H9 (cell line): ENCODE data around the gene DYNLRB2. TPM values are rescaled to one million over a fixed set of nuclear protein-coding genes. Genes with fewer than 3 reads are reported as not detected.

Experiments used
- DNase-seq: peaks from one replicate; pipeline ENCODE4 v3.0.0-alpha.2; 2017
- H2AFZ ChIP-seq: one replicate; pipeline ENCODE4 v1.6.1; 2013; ENCODE audit warnings: mild to moderate bottlenecking, low read length, control low read depth, moderate library complexity
- H2AK5ac ChIP-seq: 2 replicates; pipeline ENCODE4 v1.6.1; 2013; ENCODE audit warnings: low read length, control low read depth, mixed read lengths; ENCODE audit not compliant: insufficient read length
- H2BK120ac ChIP-seq: one replicate; pipeline ENCODE4 v1.6.1; 2013; ENCODE audit warnings: low read depth, mild to moderate bottlenecking, low read length, control low read depth, inconsistent platforms; ENCODE audit not compliant: poor library complexity, severe bottlenecking
- H2BK12ac ChIP-seq: 2 replicates; pipeline ENCODE4 v1.6.1; 2013; ENCODE audit warnings: low read length, control low read depth, mixed read lengths, low read depth; ENCODE audit not compliant: insufficient read length
- H2BK15ac ChIP-seq: 2 replicates; pipeline ENCODE4 v1.6.1; 2013; ENCODE audit warnings: low read depth, low read length, control low read depth
- H2BK20ac ChIP-seq: one replicate; pipeline ENCODE4 v1.6.1; 2013; ENCODE audit warnings: low read depth, mild to moderate bottlenecking, low read length, control low read depth, inconsistent platforms; ENCODE audit not compliant: poor library complexity, severe bottlenecking
- H2BK5ac ChIP-seq: 2 replicates; pipeline ENCODE4 v1.6.1; 2013; ENCODE audit warnings: low read length, control low read depth, mixed read lengths; ENCODE audit not compliant: insufficient read length
- H3K14ac ChIP-seq: 2 replicates; pipeline ENCODE4 v1.6.1; 2013; ENCODE audit warnings: low read length, control low read depth; ENCODE audit not compliant: insufficient read depth
- H3K18ac ChIP-seq: 2 replicates; pipeline ENCODE4 v1.6.1; 2013; ENCODE audit warnings: low read depth, mild to moderate bottlenecking, mixed read lengths, low read length, control low read depth; ENCODE audit not compliant: insufficient read length
- H3K23ac ChIP-seq: 2 replicates; pipeline ENCODE4 v1.6.1; 2013; ENCODE audit warnings: low read length, control low read depth, mixed read lengths, low read depth; ENCODE audit not compliant: insufficient read length
- H3K23me2 ChIP-seq: 2 replicates; pipeline ENCODE4 v1.6.1; 2013; ENCODE audit warnings: low read depth, mild to moderate bottlenecking, mixed read lengths, low read length, control low read depth; ENCODE audit not compliant: insufficient read length, poor library complexity, severe bottlenecking
- H3K27ac ChIP-seq: 2 replicates; pipeline ENCODE4 v1.5.1; 2013; ENCODE audit warnings: low read length, control low read depth, mixed read lengths, low read depth; ENCODE audit not compliant: insufficient read length
- H3K27me3 ChIP-seq: 2 replicates; pipeline ENCODE4 v1.6.1; 2013; ENCODE audit warnings: low read length, control low read depth, inconsistent platforms; ENCODE audit not compliant: insufficient read depth
- H3K4ac ChIP-seq: 2 replicates; pipeline ENCODE4 v1.6.1; 2013; ENCODE audit warnings: low read depth, mild to moderate bottlenecking, control low read depth, inconsistent platforms, low read length, moderate library complexity
- H3K4me1 ChIP-seq: 2 replicates; pipeline ENCODE4 v1.6.1; 2013; ENCODE audit warnings: low read length, control low read depth, inconsistent platforms; ENCODE audit not compliant: insufficient read depth
- H3K4me2 ChIP-seq: 2 replicates; pipeline ENCODE4 v1.6.1; 2013; ENCODE audit warnings: low read length, control low read depth, mixed read lengths; ENCODE audit not compliant: insufficient read length, insufficient read depth
- H3K56ac ChIP-seq: 2 replicates; pipeline ENCODE4 v1.6.1; 2013; ENCODE audit warnings: low read depth, mild to moderate bottlenecking, mixed read lengths, low read length, control low read depth; ENCODE audit not compliant: insufficient read length
- H3K79me1 ChIP-seq: 2 replicates; pipeline ENCODE4 v1.6.1; 2013; ENCODE audit warnings: low read depth, mild to moderate bottlenecking, moderate library complexity, low read length, control low read depth, inconsistent platforms; ENCODE audit not compliant: insufficient read depth, poor library complexity, severe bottlenecking
- H3K79me2 ChIP-seq: 2 replicates; pipeline ENCODE4 v1.6.1; 2013; ENCODE audit warnings: low read length, control low read depth, inconsistent platforms; ENCODE audit not compliant: insufficient read depth
- H3K9ac ChIP-seq: 2 replicates; pipeline ENCODE4 v1.6.1; 2013; ENCODE audit warnings: low read length, control low read depth, mixed read lengths; ENCODE audit not compliant: insufficient read length; ENCODE audit errors: extremely low read depth
- H3K9me3 ChIP-seq: one replicate; pipeline ENCODE4 v1.6.1; 2013; ENCODE audit warnings: low read depth, low read length, inconsistent platforms; ENCODE audit not compliant: control insufficient read depth
- H3T11ph ChIP-seq: one replicate; pipeline ENCODE4 v1.6.1; 2013; ENCODE audit warnings: mild to moderate bottlenecking, low read length, control low read depth, inconsistent platforms
- H4K20me1 ChIP-seq: one replicate; pipeline ENCODE4 v1.6.1; 2013; ENCODE audit not compliant: control insufficient read depth, insufficient read length, insufficient read depth
- H4K5ac ChIP-seq: 2 replicates; pipeline ENCODE4 v1.6.1; 2013; ENCODE audit warnings: low read depth, mild to moderate bottlenecking, mixed read lengths, low read length, control low read depth; ENCODE audit not compliant: insufficient read length
- H4K8ac ChIP-seq: replicated peaks from 2 replicates; pipeline ENCODE4 v1.6.1; 2013; ENCODE audit warnings: low read length, control low read depth, mixed read lengths, low read depth; ENCODE audit not compliant: insufficient read length
- H4K91ac ChIP-seq: 2 replicates; pipeline ENCODE4 v1.6.1; 2013; ENCODE audit warnings: low read depth, mild to moderate bottlenecking, moderate library complexity, mixed read lengths, low read length, control low read depth; ENCODE audit not compliant: insufficient read length
- H3K27ac Mint-ChIP-seq, 3 experiments: 2 replicates in 2 of 3; 3 replicates in 1 of 3; pipeline ENCODE4 v1.8.0; 2020 to 2021; ENCODE audit warnings: mixed read lengths in 3 of 3, mild to moderate bottlenecking in 1 of 3, moderate library complexity in 1 of 3
- H3K27me3 Mint-ChIP-seq: 2 replicates; pipeline ENCODE4 v1.8.0; 2021; ENCODE audit warnings: low read depth, mild to moderate bottlenecking, moderate library complexity, mixed read lengths
- H3K36me3 Mint-ChIP-seq, 3 experiments: 2 replicates in 2 of 3; 3 replicates in 1 of 3; pipeline ENCODE4 v1.8.0; 2020 to 2021; ENCODE audit warnings: low read depth in 3 of 3, mixed read lengths in 3 of 3; ENCODE audit not compliant: insufficient read depth in 1 of 3
- H3K4me1 Mint-ChIP-seq, 2 experiments: 2 replicates each; pipeline ENCODE4 v1.8.0; 2020; ENCODE audit warnings: mixed read lengths in 2 of 2
- H3K4me3 Mint-ChIP-seq, 2 experiments: 2 replicates in 1 of 2; 3 replicates in 1 of 2; pipeline ENCODE4 v1.8.0; 2020 to 2021; ENCODE audit warnings: mild to moderate bottlenecking in 2 of 2, mixed read lengths in 2 of 2, moderate library complexity in 1 of 2
- H3K9me3 Mint-ChIP-seq, 2 experiments: 2 replicates in 1 of 2; 3 replicates in 1 of 2; pipeline ENCODE4 v1.8.0; 2020; ENCODE audit warnings: mild to moderate bottlenecking in 2 of 2, mixed read lengths in 2 of 2, moderate library complexity in 1 of 2
- CTCF ChIP-seq: fragments of 200-600 bp; sonication (generic); conservative IDR thresholded peaks from 3 replicates; pipeline ENCODE4 v1.8.0; 2021; ENCODE audit warnings: antibody characterized with exemption, mild to moderate bottlenecking
- WGBS: extraction: QIAGEN DNeasy Blood & Tissue Kit; methylation state at CpG from one replicate; pipeline ENCODE4 v1.1.7; 2013; ENCODE audit warnings: missing lambda C conversion rate, low lambda C conversion rate, mixed read lengths; ENCODE audit not compliant: insufficient read length; ENCODE audit errors: extremely low coverage; 5-methylcytosine and 5-hydroxymethylcytosine counted together
- total RNA-seq: library from RNA; stranded (reverse); gene quantifications from 2 replicates; pipeline ENCODE4 v1.2.1, GENCODE V29; 2021

DYNLRB2 gene
- total RNA-seq, 1 experiment from 2014 or later = not detected

DNA sequence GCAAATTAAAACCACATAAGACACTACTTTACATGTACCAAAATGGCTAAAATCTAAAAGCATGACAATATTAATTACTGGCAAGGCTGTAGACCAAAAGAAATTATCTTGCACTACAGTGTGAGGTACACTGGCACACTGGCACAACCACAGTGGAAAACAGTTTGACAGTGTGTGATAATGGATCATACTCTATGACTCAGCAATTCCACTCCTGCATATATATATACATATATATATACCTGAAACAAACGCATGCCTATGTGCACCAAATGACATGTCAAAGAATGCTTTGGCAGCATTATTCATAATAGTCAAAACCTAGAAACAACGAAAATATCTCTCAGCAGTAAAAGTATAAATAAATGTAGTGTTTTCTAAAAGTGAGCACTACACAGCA, 4.6 kb upstream of the DYNLRB2 start:
- Histone ChIP-seq H4K8ac (no peak overlapping the region), H3K4me2 (no peak overlapping the region), H3T11ph (no peak overlapping the region), H2BK12ac (no peak overlapping the region), H3K27ac (no peak overlapping the region), H3K9me3 (no peaks in the 10 kb centered on the region), H3K18ac (no peak overlapping the region), H3K4me1 (no peaks in the 10 kb centered on the region), H2BK20ac (no peak overlapping the region), H3K27me3 (peaks cover 3% of the 10 kb centered on the region; the same call in 1 of the 2 replicates), H4K5ac (no peak overlapping the region), H4K91ac (no peak overlapping the region), H3K9ac (no peak overlapping the region), H2BK15ac (no peak overlapping the region), H3K23ac (no peak overlapping the region), H3K14ac (no peak overlapping the region), H3K79me1 (no peaks in the 10 kb centered on the region), H2AFZ (no peak overlapping the region), H2BK5ac (no peak overlapping the region), H3K23me2 (peaks cover 3% of the 10 kb centered on the region), H2BK120ac (no peak overlapping the region), H3K56ac (no peak overlapping the region), H3K79me2 (no peaks in the 10 kb centered on the region), H3K4ac (no peak overlapping the region), H4K20me1 (no peaks in the 10 kb centered on the region), H2AK5ac (no peak overlapping the region)
- no peak overlapping the region for H3K27ac Mint-ChIP-seq
- DNase-seq = no peak
- no peak overlapping the region for H3K4me3 Mint-ChIP-seq
- no peaks in the 10 kb centered on the region; a peak in 1 of 7 replicates for H3K36me3 Mint-ChIP-seq
- H3K4me1 Mint-ChIP-seq = peaks cover 2 to 7% of the 10 kb centered on the region in 2 experiments
- peaks cover 0 to 3% of the 10 kb centered on the region in 2 experiments; a peak in 1 of 5 replicates for H3K9me3 Mint-ChIP-seq
- no CpG with 5 or more reads among the region's 2 CpGs for WGBS
- peaks cover 77% of the 10 kb centered on the region for H3K27me3 Mint-ChIP-seq
- no peak for TF ChIP-seq CTCF
